GM18502 (cell line): Measurements from ENCODE around the gene CHRNA5.

ENCODE experiments used
- ATAC-seq: cut with Tn5 transposase; IDR thresholded peaks from one replicate; pipeline ENCODE4 v1.9.1; 2021; ENCODE audit warnings: mild to moderate bottlenecking; ENCODE audit not compliant: unreplicated experiment, poor library complexity

Gene CHRNA5

GRCh38 chr15:78636378-78636859 lies 71.1 kb downstream of the CHRNA5 start:
- no peak for ATAC-seq

- no peak for ATAC-seq
Measured at GRCh38 chr15:78637776-78638435, 72.6 kb downstream of the CHRNA5 start.

DNA sequence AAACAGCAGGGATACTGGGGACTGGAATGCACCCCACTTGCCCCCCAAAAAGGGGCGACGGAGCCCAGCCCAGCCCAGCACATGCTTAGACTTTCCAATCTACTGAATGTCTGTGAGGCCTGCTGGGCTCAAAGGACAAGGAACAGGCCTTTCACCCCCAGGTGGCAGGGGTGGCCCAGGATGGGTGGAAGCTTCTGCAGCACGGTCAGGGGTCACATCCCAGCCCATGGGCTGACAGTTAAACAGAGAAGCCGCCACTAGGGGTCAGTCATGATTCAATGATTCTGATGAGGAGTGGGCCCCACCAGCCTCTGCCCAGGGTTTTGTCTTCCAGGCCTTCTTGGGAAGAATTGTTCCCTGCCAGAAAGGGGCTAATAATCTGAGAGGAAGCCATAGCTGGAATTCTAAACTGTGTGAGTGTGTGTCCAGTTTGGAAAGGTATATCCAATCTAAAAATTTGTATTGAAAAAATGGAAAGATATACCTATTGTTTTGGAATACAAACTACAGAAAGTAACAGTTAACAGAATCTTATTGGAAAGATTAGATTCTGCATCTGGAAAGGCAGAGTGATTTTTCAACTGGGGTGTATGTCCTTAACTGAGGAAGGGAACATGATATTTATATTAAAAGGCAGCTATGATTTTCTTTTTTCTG lies 73.5 kb downstream of the CHRNA5 start:
- ATAC-seq = no peak

GRCh38 chr15:78640527-78641101 lies 75.3 kb downstream of the CHRNA5 start:
- no peak for ATAC-seq

DNA sequence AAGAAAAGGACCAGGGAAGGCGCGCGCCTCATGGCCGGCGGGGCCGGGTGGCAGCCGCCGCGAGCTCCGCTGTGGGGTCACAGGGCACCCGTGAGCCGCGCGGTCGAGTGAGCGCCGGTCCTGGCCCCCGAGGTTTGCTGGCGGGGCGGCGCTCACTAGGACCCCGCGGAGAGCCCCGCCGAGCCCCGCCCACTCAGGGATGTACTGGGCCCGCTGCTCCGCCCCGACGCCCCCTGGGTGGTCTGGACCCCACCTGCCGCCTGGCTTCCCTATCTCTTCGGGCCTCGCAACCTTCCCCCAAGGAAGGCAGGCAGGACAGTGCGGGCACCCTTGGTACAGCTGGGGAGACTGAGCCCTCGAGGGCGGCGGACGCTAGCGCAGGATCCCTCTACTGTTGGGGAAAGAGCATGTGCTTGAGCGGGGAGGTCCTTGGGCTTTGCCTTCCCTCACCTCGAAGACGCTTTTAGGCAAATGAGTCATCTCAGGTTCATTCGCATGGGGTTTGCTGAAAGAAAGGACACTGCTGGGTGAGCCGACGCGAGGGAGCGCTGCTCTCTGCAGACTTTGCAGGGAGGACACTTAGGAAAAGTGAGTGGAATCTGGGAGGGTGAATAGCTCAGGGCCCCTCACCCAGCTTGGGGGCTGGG lies 75.9 kb downstream of the CHRNA5 start, which contains the start of gene CHRNB4:
TSS of gene CHRNB4 (minus strand) at position 109 of the 647 bp plus-strand sequence. CDS start at position 32, 77 bp downstream.
- no peak for ATAC-seq

- no peak for ATAC-seq
Measured at GRCh38 chr15:78641749-78642275, 76.5 kb downstream of the CHRNA5 start.

GRCh38 chr15:78642331-78642730 lies 77.0 kb downstream of the CHRNA5 start:
- no peak for ATAC-seq
